DMS 273 (cell line): ENCODE results near the gene ZIC1.

ENCODE experiments used
- DNase-seq: peaks from one replicate; lab custom pipeline; 2025; ENCODE audit not compliant: unreplicated experiment; lab: John Stamatoyannopoulos, UW

Gene ZIC1

DNA sequence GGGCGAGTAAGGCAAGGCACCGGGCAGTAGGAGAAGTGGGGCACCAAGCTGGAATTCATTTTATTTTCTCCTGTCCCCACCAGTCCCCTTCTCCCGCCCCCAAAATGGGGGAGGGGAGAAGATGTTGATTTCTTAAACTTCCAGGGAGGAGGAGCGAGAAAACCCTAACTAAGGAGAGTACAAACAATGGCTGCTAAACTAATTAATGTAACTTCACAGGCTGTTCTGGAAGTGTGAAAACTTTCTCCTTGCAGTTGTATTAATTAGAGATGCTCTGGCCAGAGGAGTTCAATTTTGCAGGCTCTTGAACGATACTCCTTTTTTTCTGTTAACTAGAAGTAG lies 14.3 kb upstream of the ZIC1 start:
- no peak for DNase-seq

DNA sequence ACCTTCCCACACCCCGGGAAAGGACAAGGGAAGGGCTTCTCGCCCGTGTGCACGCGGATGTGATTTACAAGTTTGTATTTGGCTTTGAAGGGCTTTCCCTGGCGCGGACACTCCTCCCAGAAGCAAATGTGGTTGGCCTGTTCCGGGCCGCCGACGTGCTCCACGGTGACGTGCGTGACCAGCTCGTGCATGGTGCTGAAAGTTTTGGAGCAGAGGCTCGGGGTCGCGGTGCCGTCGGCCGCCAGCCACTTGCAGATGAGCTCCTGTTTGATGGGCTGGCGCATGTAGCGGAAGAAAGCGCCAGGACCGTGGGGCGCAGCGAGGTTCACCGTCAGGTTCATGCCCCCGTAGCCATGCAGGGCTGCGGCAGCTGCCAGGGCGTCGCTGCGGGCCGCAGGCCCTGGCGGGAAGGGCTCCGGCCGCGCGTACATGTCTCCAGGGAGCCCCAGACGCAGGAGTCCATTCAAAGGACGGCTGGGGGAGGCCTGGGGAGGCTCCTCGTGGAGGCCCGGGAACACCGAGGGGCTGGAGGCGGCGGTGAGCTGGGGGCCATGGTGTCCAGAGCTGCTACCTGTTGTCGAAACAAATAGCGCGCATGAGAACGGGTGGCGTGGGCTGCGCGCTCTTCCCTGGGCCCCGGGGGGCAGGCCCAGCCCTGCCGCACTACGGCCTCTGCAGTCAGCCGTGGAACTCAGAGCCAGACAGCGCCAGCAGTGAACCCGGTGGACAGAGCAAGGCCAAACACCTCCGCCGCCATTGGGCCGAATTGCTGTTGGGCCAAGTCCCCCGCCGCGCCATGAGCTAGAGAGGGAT lies 13.1 kb upstream of the ZIC1 start:
- no peak for DNase-seq

DNA sequence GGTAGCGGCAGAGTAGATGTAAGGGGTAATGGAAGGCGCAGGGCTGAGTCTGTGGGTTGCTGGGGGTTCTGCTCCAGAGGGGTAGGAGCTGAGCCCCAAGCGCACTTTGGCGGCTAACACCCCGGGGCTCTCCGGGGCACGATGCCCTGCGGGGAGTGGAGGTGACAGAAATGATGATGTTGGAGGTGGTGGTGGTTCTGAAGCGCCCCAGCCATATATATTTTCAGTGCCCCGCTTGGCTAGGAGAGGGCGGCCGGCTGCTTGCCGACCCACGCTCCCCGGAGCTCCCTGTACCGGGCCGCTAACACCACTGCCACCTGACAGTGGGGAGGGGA lies 12.5 kb upstream of the ZIC1 start:
- DNase-seq: no peak

DNA sequence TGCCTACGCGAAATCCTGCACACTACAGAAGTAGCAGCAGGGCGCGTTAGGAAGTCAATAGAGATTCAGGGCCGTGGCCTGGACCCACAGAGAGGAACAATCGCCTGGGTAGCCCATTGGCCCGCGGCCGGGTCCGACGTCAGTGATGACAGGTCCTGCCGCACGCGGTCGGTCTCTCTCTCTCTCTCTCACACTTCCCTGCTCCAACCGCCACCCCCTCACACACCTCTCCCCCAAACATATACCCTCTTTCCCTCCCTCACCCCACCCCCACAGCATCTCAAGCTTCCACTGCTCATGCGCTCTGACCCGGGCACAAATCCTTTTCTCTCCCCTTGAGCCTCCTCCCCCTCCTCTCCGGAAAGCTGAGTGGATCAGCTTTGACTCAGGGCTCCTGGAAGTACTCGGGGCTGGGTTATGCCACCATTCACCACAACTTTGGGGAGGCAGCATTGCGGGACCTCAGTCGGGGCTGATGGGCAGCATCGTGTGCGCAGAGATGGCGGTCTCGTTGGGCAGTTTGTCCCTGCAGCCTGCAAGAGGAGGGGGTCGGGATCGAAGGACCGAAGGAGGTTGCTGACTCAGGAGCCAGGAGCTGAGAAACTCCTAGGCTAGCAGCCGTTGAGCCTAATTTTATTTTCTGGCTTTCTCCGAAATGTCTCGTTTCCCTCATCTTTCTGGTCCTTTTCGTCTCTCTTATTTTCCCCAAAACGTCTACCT lies 11.8 kb upstream of the ZIC1 start:
- DNase-seq: no peak

DNA sequence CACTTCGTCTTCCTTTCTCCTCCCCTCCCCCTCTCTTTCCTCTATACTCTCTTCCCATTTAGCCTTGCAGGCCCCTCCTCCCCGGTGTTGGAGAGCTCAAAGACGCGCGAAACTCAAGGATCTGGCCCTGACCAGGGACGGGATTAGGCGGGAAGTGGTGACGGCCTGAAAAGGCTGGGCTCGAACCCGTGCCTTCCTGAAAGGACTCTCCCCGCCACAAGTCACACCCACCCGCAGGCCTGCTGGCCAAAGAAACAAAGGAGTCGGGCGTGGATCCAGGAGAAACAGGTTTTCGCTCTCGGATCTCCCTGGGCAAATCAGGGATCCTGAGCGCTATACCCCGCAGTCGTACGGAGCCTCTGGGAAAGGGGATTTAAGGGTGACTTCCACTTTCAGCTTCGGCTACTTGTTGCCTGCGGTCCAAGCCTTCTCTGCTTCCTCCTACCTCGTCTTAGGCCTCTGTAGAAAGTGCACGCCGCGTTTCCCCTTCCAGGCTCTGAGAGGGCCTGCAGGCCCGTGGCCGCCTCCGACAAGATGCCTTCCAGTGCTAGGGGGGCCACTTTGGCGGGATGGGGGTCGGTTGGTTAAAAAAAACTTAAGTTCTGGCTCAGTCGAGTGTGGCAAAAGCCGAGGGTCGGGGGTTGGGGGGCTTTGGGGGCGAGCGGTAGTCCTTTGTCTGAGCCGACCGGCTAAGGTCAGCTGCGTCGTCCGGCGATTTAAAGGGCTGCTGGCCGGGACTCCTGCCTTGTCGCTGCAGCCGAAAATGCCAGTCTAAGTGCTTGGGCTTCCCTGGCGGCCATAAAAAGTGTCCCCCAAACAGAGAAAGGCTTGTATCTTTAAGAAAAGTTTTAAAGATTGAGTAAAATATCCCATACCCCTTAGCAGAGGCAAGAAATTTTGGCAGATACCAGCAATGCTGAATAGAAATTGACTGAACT lies 11.0 kb upstream of the ZIC1 start:
- no peak for DNase-seq

DNA sequence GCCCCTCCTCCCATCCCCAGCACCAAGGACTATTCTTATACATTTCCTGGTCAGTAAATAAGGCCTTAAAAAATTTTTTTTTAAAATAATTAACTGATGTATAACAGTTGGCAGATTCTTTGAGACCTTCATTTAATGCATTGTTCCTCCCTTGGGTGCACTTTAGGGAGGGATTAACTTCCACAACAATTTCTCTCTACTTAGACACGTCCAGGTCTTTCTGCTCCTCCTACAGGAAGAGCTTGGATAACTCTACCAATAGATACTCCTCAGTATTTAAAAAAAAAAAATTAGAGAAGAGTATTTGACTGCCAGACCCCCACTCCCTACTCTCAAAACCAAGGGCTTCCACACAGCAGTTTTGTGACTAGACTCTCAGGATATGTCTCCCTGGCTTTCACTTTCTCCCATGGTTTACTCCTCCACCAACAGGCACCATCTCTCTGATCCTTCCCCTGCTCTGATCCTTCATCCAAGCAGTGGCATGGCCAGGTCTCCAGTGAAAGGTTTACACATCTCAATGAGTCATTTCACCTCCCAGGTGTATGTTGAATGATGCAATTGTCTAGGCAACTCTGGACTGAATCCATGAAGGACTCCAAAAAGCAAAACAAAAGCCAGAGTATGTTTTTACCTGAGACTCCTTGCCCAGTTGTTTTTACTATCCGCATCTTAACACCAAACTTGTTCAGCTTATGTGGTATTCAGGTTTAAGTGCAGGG lies 10.2 kb upstream of the ZIC1 start:
- DNase-seq: no peak

DNA sequence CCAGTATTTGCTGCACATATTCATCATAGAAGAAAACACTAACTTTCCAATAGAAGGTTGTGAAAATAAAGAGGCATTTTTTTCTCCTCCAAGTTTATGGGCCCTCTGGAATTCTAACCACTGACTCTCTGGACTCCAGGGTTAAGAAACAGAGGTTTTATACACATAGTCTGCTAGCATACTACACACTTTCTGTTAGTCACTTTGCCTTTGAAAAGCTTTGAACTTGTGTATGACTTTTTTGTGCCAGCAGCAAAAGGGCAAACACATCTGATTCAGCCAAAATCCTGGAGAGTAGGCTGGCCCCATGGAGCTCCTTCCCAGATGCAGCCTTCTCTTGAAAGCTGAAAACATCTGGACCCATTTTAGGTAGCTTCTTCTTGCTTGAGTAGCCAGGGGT lies 9.1 kb upstream of the ZIC1 start:
- DNase-seq: no peak

DNA sequence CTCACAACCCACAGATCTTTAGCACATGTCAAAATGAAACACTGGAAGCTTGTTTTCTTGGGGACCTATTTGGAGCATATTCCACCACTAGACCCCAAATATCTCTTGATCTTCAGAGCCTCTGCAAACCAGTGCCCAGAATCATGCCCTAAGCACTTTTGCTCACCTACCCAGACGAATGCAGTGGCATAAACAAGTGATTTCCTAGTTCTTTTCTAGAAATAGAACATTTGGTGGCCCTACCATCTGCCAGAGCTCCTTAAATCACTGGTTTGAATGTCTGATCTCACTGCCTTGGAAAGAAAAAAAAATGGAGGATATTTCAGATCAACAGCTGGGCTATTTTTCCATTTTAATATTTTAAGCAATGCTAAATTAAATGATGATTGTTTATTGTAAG lies 8.2 kb upstream of the ZIC1 start:
- DNase-seq: no peak

DNA sequence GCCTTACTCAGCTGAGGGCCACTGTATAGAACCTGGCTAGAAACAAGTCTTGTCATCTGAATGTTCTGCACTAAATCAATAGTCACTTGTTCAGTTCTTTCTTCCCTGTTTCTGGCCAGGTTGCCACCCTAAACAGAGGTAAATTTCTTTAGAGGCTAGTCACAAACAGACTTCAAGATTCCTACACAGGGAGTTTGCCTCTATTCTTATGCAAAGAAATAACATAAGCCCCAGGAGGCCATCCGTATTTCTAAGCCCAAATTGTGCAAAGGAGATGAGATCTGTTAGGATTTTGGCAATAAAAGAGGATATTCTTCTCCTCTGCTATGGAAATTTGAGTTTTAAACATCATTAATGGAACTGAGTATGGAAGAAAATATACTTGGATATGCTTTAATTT lies 7.7 kb upstream of the ZIC1 start:
- no peak for DNase-seq

DNA sequence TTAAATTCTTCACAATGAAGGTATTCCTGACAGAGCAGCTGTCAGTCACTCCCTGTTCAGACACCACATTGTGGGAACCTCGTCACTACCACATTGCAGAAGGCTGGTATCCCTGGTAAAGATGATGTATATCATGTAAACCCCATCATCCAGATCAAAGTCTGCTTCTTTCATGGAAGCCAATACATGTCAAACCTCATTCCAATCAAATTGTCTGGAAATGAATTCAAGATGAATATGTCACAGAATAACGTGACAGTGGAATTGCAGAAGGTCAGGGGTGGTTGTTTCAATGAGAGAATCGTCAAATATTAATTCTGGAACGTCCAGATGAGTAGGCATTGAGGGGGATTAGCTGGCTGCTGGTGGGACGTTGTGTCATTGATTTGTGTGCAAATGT lies 7.0 kb upstream of the ZIC1 start:
- DNase-seq: no peak

DNA sequence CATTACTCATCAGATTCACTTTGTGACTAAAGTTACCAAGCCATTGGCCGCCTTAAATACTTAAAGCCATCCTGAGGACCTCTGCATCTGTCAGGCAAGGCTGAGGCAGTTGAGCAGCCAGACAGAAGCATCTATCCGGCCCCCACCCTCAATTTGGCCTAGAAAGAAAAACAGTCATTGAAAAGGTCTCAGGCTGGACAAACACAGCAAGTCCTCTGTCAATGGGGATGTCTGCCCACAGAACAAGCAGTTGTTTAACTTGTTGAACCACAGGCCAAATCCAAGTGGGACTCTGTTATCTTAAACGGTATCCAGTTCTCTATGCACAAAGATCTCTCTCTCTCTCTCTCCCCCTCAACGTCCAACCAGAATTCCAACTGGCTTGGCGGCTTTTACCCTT lies 5.7 kb upstream of the ZIC1 start:
- no peak for DNase-seq

DNA sequence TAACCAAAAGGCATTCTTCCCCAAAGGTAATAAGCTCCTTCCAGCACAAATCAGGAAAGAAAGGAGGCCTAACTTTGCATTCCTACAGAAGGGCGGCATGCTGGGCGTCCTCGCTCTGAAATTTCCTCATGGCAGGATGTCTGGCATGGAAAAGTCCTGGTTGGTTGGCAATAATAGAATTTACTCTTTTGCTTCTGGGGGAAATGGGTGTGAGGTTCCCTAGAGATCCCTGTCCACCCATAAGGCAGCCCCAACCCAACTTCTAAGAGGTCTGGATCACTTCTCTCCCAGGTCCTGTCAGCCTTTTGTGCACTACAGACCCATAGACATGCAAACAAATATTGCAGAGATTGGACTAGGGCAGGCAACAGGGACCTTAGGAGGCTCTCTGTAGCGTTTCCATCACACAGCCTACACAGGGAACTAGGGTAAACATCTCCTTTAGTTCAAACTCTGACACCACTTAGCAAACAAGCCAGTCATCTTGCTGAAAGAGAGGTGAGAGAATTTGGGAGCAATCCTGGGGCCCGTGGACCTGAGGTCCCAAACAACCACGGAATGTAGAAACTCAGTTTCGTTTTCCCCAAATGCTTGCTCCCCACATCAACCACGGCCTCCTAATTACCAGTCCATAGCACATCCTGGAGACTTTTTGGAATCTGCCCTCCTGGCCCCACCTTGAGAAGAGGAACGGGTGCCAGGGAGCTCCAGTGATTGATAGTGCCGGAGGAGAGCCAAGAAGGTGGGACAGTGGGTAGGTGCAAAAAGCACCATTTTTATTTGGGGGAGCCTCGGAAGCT lies 5.0 kb upstream of the ZIC1 start:
- DNase-seq: no peak

DNA sequence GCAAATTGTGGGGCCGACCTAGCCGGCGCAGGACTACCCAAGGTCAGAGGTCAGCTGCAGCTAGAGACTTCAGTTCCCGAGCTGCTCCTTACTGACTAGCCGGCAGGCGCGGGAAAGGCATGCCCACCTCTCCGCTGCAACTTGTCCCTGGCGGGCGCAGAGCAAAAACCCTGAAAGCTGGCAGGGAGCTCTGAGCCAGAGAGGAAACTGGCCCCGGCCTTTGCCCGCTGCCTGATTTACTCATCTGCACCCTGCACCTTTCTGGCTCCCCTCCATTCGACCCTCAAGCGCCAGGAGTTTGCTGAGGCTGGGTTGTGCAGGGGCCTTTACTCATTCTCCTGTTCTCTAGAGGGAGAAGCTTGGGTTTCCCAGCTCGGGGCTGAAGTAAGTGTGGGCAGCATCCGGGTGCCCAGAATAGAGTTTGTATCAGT lies 4.3 kb upstream of the ZIC1 start:
- DNase-seq: no peak

DNA sequence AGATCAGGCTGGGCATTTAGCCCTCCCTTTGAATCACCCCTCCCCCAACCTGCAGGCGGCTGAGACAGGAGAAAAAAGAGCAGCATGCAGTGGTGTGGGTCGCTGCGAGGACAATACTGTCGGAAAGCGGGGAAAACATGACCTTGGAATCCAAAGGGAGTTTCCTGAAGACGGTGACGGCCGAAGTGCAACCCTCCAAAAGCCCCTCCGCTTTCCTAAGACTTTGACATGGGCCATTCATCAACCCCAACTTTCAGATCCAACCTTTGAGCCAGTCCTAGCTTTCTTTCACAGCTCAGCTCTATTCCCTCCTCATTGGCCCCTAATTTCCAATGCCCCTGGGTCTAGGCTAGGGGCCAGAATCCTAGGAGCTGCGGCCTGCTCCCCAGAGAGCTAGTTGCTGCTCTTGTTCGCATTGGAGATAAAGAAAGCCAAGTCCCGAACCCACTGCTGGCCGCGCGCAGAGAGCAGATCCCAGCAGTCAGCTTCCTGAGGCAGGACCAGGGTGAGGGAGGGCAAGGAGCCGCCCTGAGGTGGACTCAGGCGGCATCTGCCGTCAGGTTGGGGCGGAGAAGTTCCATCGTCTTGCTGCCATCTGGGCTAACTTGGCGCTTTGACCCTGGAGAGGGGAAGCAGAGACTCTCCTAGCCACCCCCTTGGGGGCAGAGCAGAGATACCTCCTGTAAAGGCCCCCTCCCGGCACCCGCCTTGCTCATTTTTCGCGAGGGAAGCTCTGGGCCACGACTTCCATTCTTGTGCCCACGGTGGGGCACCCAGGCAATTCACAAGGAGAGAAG lies 3.7 kb upstream of the ZIC1 start:
- no peak for DNase-seq

DNA sequence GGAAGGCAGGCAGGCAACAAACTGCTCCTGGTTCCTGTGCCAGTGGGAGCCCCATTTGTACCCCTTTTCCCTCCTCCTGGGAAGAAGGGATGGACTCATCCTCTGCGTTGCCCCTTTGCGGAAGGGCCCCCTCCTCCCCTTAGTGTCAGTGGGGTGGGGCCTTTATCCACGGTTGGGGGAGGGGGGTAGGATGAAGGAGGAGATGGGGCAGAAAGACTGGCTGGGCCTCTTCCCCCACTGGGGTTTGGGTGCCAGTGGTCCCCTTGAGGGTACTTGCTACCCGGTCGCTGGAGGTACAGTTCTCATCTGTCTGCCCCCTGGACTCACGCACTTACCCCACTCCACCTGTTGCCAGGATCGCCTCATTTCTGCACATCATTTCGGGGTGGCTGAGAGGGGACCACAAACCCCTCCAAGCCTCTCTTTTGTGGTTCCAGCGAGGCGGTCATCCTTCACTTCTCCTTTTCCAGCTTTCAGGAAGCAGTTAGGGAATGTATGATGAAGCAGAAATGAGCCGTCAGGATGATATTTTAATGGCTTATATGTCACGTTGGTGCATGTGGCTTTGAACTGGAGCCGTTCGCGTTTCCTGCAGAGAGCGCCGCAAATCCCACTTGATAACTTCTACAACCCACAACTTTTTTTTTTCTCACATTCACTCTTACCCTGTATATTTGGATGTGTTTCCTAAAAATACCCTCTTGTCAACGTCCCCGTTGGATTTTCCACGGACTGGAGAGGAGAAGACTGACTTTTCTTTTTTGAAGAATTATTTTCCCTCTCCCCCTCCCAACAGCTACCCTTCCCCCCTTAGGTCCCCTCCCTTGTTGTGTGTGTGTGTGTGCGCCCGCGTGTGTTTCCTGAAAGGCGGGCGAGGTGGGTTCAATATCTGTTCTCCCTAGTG lies 2.9 kb upstream of the ZIC1 start, which contains the start of gene ZIC4:
ZIC4 (minus strand) TSS at position 516 of the 904 bp plus-strand sequence. CDS start 3,746 bp downstream, outside the sequence.
- DNase-seq: no peak

DNA sequence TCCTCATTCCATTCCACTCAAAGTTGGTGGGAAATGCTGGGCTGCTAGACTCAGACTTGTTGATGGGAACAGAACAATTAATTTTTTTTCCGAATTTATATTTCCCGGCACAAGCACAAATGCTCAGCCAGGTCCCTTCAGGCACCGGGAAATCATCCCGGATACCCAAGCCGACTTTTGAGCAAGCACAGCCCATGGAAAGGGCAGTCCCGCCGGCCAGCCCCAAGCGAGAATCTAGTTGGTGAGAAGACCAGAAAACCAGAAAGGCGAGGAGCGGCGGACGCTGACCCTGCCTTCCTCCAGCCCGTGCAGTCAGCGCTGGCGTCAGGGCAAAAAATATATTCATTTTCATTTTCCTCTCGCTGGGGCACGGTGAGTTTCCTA lies 2.1 kb upstream of the ZIC1 start:
- no peak for DNase-seq

DNA sequence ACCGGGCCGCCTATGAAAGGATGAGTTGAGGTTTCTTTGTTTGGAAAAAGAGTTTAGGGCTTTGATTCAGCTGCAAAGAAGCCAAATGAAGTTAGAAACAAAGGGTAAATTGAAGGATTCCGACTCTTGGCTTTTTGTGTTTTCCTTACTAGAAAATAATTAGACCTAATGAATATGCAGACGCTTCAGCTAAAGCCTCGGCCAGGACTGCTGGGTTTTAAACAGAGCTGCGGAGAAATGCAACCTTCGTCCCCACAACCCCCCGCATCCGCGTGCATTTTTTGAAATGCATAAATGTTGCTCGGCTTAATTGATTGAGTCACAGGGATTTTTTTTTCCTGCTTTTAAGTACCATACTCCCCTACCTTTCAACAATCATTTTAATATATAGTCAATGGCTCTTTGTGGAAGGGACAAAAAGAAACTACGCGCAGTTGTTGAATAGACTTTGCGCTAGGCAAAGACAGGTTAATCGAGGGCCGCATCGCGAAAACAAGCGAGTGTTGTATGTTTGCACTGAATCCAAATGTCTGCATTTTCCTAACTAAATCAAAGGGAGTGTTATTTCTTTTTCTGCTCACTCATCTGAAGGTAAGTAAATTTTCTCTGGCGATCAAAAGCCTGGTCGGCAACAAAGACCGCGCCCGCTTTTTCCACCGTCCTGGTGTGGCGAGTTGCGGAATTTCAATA lies 1.5 kb upstream of the ZIC1 start:
- DNase-seq: no peak
